ENCODE data around the gene NBPF11. TPM values are rescaled to one million over a fixed set of nuclear protein-coding genes. Genes with fewer than 3 reads are reported as not detected.

NBPF11 gene
- 3.9 to 5.0 TPM (median 4.7 TPM) in 5 replicates for total RNA-seq (2022; extraction: Qiagen RNA extraction; ENCODE audit: low read depth)

DNA sequence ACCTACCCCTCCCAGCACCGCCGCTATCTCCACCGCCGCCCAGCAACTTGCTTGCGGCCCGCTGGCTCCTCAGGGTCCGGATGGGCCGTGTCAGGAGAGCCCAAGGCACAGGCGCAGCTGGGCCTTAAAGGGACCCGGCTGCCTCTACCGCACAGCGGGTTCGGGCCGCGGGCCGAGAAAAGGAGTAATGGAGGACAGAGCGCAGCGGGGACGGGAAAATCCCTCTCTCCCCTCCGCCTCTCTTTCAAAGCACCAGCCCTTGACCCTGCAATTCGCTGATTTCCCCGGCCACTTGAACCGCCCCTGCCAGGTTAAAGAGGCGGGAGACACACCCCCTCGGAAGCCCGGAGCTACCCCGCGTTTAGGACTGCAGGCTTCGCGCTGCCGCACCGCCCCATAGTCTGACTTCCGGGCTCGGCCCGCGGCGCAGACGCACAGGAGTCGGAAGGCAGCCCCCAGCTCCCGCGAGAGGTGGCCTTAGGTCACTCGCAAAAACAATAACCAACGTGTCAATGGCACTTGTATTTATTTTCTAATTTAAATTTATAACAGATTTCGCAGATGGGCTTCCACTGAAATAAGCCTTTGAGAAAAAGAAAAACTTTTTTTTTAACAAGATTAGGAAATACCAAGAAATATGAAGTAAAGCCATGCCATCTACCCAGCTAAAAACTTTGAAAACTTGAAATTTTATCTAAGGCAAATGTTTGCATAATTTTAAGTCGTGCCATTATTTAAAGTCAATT is at the start of gene NBPF11:
Gene NBPF11, minus strand, starts transcription at position 371 of the 746 bp plus-strand sequence. CDS start 25,278 bp downstream, outside the sequence.

Other genes with a start within 250 kb of the NBPF11 start
- gene GJA8, start 249.5 kb downstream of the NBPF11 start, total RNA-seq (2022; extraction: Qiagen RNA extraction; ENCODE audit: low read depth), result not detected in 5 replicates
- 3.7 to 7.5 TPM (median 4.7 TPM) in 5 replicates for gene GPR89B, start 223.9 kb downstream of the NBPF11 start, total RNA-seq (2022; extraction: Qiagen RNA extraction; ENCODE audit: low read depth)

Measured in A549 treated with GW870086 at 1 μM for 4 hours (cell line).